ENCODE data around the gene SCIN.
"Not testable (repeated sequence)": the region's sequence is repeated elsewhere in the genome, so short reads cannot be mapped to it uniquely, and the experiment has no call there.

The SCIN gene

GRCh38 chr7:12570534-12571461 lies at the start of gene SCIN:
SCIN (plus strand) TSS chr7:12570720; CDS start chr7:12570787, 67 bp downstream.
- peak; percentile 78 for DNase-seq

- peak; percentile 77 for DNase-seq
Measured at GRCh38 chr7:12524794-12525386, 45.6 kb upstream of the SCIN start.

DNA sequence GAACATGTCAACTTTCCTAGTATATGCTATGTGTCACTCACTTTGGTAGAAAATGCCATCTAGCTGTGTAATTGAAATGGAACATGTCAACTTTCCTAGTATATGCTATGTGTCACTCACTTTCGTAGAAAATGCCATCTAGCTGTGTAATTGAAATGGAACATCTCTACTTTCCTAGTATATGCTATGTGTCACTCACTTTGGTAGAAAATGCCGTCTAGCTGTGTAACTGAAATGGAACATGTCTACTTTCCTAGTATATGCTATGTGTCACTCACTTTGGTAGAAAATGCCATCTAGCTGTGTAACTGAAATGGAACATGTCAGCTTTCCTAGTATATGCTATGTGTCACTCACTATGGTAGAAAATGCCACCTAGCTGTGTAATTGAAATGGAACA lies 43.8 kb upstream of the SCIN start:
- DNase-seq = not testable (repeated sequence)

DNA sequence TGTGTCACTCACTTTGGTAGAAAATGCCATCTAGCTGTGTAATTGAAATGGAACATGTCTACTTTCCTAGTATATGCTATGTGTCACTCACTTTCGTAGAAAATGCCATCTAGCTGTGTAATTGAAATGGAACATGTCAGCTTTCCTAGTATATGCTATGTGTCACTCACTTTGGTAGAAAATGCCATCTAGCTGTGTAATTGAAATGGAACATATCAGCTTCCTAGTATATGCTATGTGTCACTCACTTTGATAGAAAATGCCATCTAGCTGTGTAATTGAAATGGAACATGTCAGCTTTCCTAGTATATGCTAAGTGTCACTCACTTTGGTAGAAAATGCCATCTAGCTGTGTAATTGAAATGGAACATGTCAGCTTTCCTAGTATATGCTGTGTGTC lies 42.9 kb upstream of the SCIN start:
- not testable (repeated sequence) for DNase-seq

DNA sequence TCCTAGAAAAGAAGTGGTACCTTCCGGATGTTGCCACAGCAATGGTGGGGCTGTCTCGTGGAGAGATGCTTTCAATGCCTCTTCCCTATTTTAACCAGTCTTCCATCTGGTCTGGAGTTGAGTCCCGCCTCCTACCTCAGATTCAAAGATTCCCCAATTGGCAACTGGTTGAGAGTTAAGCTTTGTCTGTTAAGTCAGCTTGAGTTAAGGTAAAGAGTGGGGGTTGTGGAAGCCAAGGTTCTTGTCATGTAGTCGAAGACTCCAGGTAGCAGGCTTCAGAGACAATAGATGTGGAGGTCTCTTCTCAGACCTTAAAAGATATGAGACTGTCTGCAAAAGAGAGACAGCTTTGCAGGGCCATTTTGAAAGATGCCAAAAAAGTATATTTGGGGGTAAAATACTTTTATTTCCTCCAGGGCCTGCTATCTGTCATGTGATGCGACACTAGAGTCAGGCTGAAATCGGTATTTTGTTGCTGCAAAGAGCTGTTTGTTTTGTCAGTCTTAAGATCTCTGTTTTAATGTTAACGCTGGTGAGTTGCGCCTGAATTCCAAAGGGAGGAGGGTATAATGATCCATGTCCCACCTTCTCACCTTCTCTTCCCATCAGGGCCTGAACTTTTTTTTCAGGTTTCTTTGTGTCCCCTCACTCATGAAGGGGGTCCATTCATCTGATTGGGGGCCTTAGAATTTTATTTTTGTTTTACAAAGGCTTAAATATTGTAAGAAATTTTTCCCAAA lies 40.4 kb upstream of the SCIN start:
- DNase-seq = no peak

DNA sequence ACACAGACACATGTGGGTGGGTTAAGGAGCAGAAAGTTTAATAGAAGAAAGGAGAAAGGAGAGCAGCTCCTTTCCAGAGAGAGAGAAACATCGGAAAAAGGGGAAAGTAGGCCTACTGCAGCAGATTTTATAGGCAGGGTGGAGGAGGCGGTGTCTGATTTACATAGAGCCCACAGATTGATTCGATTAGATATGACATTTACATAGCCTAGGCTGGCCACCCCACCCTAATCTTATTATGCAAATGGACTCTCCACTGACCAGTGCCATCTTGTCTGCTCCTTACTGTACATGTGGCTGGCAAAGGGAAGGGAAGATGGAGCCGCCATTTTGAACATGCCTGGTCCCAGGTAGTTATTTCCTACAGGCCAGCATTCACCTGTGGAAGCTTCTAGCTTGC lies 38.7 kb upstream of the SCIN start:
- no peak for DNase-seq

- DNase-seq = no peak
Measured at GRCh38 chr7:12534046-12534445, 36.5 kb upstream of the SCIN start.

DNA sequence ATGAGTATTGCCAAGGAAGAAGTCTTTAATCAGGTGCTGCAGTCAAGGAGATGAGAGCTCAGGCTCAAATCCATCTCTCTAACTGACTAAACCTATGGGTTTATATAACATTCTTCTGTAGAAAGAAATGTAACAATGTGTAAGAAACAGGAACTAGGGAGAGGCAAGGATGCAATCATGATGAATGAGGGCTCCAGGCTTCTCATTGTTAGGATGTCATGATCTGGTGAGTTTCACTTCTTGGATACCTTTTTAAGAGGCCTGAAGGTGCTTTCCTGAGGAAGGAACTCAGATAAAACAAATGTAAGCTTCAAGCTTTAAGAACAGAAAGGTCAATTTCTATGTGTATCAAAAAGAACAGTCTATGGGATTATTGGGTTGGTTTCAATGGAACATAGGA lies 30.8 kb upstream of the SCIN start:
- DNase-seq = peak; percentile 54

- no peak for DNase-seq
Measured at GRCh38 chr7:12540850-12541249, 29.7 kb upstream of the SCIN start.

DNA sequence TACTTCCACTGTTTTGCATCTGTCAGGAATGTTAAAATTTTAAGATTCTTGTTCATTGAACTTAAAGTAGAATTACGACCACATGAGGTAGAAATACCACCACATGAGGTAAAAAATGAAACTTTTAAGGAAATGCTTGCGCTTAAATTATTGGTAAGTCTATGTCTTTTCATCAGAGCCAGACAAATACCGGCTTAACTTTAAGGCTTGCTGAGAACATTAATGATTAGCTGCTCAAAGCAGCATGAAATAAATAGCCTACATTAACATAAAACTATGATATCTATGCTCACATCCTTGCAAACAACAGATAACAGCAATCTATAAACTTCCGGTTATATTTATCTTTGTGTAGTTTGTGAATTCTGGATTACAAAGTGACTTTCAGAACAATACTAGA lies 26.9 kb upstream of the SCIN start:
- no peak for DNase-seq

DNA sequence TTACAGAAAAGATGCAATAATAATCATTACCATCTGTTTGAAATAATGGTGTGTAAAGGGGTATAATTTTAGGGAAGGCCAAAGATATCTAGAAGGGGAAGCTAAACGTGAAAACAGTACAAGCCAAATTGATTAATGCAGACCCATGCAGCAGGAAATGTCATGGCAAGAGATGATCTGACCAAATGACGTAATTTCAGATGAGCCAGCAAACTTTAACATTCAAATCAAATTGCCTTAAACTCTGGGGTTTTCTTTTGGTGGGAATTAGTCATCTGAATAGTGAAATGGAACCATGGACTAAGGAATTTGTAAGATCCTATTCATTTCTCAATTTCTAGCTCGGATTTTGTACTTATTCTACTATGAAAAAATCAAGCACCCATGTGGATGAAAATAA lies 21.4 kb upstream of the SCIN start:
- peak; percentile 84 for DNase-seq

GRCh38 chr7:12550956-12551355 lies 19.6 kb upstream of the SCIN start:
- no peak for DNase-seq

DNA sequence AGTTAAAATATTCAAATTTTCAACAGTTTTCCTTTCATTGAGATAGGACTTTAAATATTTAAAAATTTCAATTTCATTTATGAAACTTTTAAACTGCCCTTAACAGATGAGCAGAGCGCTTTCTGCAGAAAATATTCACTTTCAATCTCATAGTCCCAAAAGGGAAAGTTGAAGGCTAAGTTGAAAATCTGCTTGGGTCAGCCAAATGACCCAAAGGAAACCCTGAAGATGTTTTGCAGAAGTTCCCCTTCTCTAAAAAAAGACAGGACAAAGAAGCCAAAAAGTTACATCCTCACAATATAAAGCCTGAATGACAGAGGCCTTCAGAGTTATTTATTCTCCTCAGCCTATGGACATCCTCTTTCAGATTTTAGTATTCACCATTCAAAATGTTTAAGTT lies 17.6 kb upstream of the SCIN start:
- peak; percentile 70 for DNase-seq

GRCh38 chr7:12553416-12553815 lies 17.1 kb upstream of the SCIN start:
- peak; percentile 12 for DNase-seq

DNA sequence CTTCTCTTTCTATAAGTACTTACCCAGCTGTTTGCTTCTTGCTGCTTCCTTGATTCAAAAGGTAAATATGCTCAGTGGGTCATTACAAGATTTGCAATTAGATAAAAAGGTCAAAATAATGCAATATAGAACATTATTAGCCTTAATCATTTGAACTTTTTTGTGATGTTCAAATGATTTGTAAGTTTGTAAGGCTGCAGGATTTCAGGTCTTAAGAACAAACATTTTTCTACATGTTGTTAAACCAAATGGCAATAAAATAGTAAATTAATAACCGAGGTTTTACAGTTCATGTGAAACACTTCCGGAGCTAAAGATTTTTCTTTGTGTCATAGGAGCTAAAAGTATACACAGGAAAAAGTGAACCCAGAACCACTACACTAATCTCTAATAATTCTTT lies 16.2 kb upstream of the SCIN start:
- no peak for DNase-seq

GRCh38 chr7:12554872-12555271 lies 15.6 kb upstream of the SCIN start:
- DNase-seq = no peak

- not testable (repeated sequence) for DNase-seq
Measured at GRCh38 chr7:12555695-12556094, 14.8 kb upstream of the SCIN start.

GRCh38 chr7:12556139-12556792 lies 14.3 kb upstream of the SCIN start:
- not testable (repeated sequence) for DNase-seq

GRCh38 chr7:12557282-12557681 lies 13.2 kb upstream of the SCIN start:
- no peak for DNase-seq

DNA sequence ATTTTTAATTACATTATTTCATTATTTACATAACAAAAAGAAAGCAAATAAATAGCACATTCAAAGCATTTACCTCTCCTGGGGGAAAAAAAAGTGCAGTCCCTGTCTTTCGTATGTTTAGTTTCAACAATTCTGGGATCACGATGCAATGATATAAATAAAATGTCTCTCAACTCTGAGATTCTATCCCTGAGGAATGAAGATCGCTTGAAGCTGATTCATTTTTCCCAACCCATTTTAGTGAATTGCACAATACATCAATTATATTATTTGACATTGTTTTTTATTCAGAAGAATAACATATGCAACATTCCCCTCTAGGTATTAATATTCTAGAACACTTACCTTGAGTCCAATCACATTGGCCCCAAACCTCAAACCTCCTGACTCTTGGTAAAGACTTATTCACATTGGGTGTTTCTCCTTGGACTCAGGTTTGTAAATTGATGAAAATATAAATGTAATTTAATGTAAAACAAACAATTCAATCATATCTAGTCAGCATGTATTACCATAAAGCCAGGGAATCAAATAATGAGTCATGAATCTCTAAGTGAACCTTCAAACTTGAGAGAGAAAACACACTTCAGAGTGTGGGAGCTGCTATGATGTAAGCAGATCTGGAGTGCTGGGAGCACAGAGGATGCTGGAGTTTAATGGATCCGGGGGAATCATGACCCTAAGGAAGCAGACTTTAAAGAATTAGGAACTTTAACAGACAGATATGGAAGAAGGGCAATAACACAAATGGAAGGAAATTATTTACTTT lies 5.3 kb upstream of the SCIN start:
- DNase-seq = no peak

DNA sequence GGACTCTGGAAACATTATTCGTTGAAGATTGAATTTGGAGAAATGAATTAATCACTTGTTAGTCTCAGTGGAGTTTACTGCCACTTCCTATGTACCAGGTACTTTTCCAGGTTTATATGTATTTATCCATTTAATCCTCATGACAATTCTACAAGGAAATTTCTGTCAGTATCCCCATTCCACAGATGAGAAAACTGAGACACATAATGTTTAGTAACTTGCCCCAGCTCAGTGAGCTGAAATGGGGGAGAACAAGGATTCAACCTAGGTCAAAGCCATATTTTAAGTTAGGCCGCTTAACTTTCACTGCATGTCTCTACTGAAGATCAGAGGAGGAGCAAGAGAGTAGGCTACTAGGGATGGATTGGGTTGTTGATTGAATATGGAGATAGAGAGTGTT lies 4.6 kb upstream of the SCIN start:
- no peak for DNase-seq

GRCh38 chr7:12567015-12567414 lies 3.5 kb upstream of the SCIN start:
- peak; percentile 73 for DNase-seq
